ENCODE data around the gene NDUFB5. TPM values are rescaled to one million over a fixed set of nuclear protein-coding genes. Genes with fewer than 3 reads are reported as not detected.

NDUFB5 gene
- 100 to 1,000 TPM; 111 to 149 (median 122) TPM for total RNA-seq

- peak within 1 kb of the TSS; percentile 75 to 91 (median 75) for H3K27ac ChIP-seq
- peaks cover 13 to 14% of the 10 kb centered on the region in 2 donors for H3K36me3 ChIP-seq
- peak; percentile 95 to 96 for DNase-seq
- 0 to 1% methylated on average over 39 to 45 of the region's 45 CpGs for WGBS, 2 donors
- H3K9me3 ChIP-seq = no peaks in the 10 kb centered on the region
- TF ChIP-seq, protein P1, sequence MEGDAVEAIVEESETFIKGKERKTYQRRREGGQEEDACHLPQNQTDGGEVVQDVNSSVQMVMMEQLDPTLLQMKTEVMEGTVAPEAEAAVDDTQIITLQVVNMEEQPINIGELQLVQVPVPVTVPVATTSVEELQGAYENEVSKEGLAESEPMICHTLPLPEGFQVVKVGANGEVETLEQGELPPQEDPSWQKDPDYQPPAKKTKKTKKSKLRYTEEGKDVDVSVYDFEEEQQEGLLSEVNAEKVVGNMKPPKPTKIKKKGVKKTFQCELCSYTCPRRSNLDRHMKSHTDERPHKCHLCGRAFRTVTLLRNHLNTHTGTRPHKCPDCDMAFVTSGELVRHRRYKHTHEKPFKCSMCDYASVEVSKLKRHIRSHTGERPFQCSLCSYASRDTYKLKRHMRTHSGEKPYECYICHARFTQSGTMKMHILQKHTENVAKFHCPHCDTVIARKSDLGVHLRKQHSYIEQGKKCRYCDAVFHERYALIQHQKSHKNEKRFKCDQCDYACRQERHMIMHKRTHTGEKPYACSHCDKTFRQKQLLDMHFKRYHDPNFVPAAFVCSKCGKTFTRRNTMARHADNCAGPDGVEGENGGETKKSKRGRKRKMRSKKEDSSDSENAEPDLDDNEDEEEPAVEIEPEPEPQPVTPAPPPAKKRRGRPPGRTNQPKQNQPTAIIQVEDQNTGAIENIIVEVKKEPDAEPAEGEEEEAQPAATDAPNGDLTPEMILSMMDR (IDR thresholded peaks at IDR 0.05) = no peak
- peak; percentile 11 to 83 for TF ChIP-seq POLR2A (IDR thresholded peaks at IDR 0.05)
- intact Hi-C loops (cut with DNase I) = no loop called here
- peak within 1 kb of the TSS; percentile 60 to 91 (median 84) for H3K4me3 ChIP-seq (replicated peaks in 1 of 3)
- peaks cover 8 to 13% of the 10 kb centered on the region in 2 donors for H3K4me1 ChIP-seq
- no peaks in the 10 kb centered on the region for H3K27me3 ChIP-seq
Observed at GRCh38 chr3:179604321-179605078, at the start of gene NDUFB5, which contains the start of gene MRPL47. NDUFB5 (plus strand) TSS chr3:179604794; CDS start chr3:179604816, 22 bp downstream. MRPL47 (minus strand) TSS chr3:179604638; CDS start chr3:179604624, 14 bp downstream.

GRCh38 chr3:179558742-179559364, 45.7 kb upstream of the NDUFB5 start:
- intact Hi-C loops (cut with DNase I) = loop anchor here (10.0 kb wide), 1 partner anchor 134 kb away; no protein-coding TSS in a partner anchor
- Histone ChIP-seq H3K27ac (no peak overlapping the region), H3K27me3 (no peaks in the 10 kb centered on the region), H3K9me3 (no peaks in the 10 kb centered on the region), H3K36me3 (no peaks in the 10 kb centered on the region), H3K4me3 (replicated peaks in 1 of 3) (no peak overlapping the region), H3K4me1 (peaks cover 2 to 3% of the 10 kb centered on the region in 2 donors)
- 1 to 3% methylated on average over 3 of the region's 3 CpGs for WGBS, 2 donors
- TF ChIP-seq POLR2A (IDR thresholded peaks at IDR 0.05) = no peak
- TF ChIP-seq, protein P1 (IDR thresholded peaks at IDR 0.05) = peak; percentile 14 to 80 (median 62)
- peak; percentile 49 to 58 for DNase-seq

- H3K9me3 ChIP-seq = no peaks in the 10 kb centered on the region
- TF ChIP-seq, protein P1 (IDR thresholded peaks at IDR 0.05) = no peak
- no peak for TF ChIP-seq POLR2A (IDR thresholded peaks at IDR 0.05)
- intact Hi-C loops (cut with DNase I) = no loop called here
- no peaks in the 10 kb centered on the region for H3K36me3 ChIP-seq
- 83 to 87% methylated on average over 1 of the region's 1 CpG for WGBS, 2 donors
- no peaks in the 10 kb centered on the region for H3K27me3 ChIP-seq
- no peak overlapping the region for H3K27ac ChIP-seq
- DNase-seq = no peak
- peaks cover 6 to 8% of the 10 kb centered on the region in 2 donors for H3K4me1 ChIP-seq
- H3K4me3 ChIP-seq (replicated peaks in 1 of 3) = no peak overlapping the region
Observed at GRCh38 chr3:179560791-179561190, 43.8 kb upstream of the NDUFB5 start.

- Histone ChIP-seq H3K9me3 (no peaks in the 10 kb centered on the region), H3K4me1 (peaks cover 6 to 8% of the 10 kb centered on the region in 2 donors), H3K27ac (peak within 1 kb of the TSS; percentile 28 to 78 (median 57)), H3K4me3 (replicated peaks in 1 of 3) (peak within 1 kb of the TSS; percentile 63 to 84 (median 74)), H3K27me3 (no peaks in the 10 kb centered on the region), H3K36me3 (no peaks in the 10 kb centered on the region)
- intact Hi-C loops (cut with DNase I) = no loop called here
- DNase-seq = peak; percentile 100
- peak in 1 of 2 donors; percentile 83 for TF ChIP-seq POLR2A (IDR thresholded peaks at IDR 0.05)
- TF ChIP-seq, protein P1 (IDR thresholded peaks at IDR 0.05) = no peak
- 0 to 2% methylated on average over 25 to 34 of the region's 55 CpGs for WGBS, 2 donors
Observed at GRCh38 chr3:179562591-179563270, 41.9 kb upstream of the NDUFB5 start, which contains the start of gene ACTL6A. ACTL6A (plus strand) TSS chr3:179562926; CDS start chr3:179563093, 167 bp downstream.

Data from thyroid gland (tissue), 4 donors.